Left lung (tissue), 10 donors: ENCODE data around the gene TMEM156. TPM values are rescaled to one million over a fixed set of nuclear protein-coding genes. Genes with fewer than 3 reads are reported as not detected.

ENCODE experiments used
- ATAC-seq: fragments of 200-7000 bp; cut with Tn5 transposase; one replicate; pipeline ENCODE4 v1.9.1; 2020; ENCODE audit warnings: moderate library complexity
- DNase-seq, 4 donors: peaks; one replicate each; pipeline ENCODE4 v3.0.0-alpha.2; 2013 to 2020
- H3K27ac ChIP-seq, 2 donors: fragments of 200-600 bp; sonication (generic) in 1 of 2; one replicate each; pipeline versions ENCODE4 v1.5.0 to v1.8.0; 2020 to 2021
- H3K27me3 ChIP-seq, 2 donors: fragments of 200-600 bp; sonication (generic) in 1 of 2; one replicate each; pipeline versions ENCODE4 v1.5.0 to v1.8.0; 2020 to 2021
- H3K36me3 ChIP-seq, 2 donors: fragments of 200-600 bp; sonication (generic) in 1 of 2; one replicate each; pipeline versions ENCODE4 v1.5.0 to v1.8.0; 2020 to 2021
- H3K4me1 ChIP-seq, 2 donors: fragments of 200-600 bp; one replicate each; pipeline ENCODE4 v1.8.0; 2021
- H3K4me3 ChIP-seq, 2 donors: fragments of 200-600 bp; sonication (generic) in 1 of 2; one replicate each; pipeline versions ENCODE4 v1.5.0 to v1.8.0; 2020 to 2021; ENCODE audit warnings: mild to moderate bottlenecking in 1 of 2
- H3K9me3 ChIP-seq, 2 donors: fragments of 200-600 bp; sonication (generic) in 1 of 2; one replicate each; pipeline versions ENCODE4 v1.5.0 to v1.8.0; 2020 to 2021
- CTCF ChIP-seq, 2 donors: fragments of 200-600 bp; sonication (generic) in 1 of 2; IDR thresholded peaks; one replicate each; pipeline versions ENCODE4 v1.5.0 to v1.8.0; 2021; ENCODE audit warnings: antibody characterized with exemption in 2 of 2
- intact Hi-C, 2 donors: fragments of 100-400 bp; cut with DNase I; formaldehyde crosslinking; loops; one replicate each; pipeline versions ENCODE4 v1.11.2 to v1.14.2; 2022
- polyA plus RNA-seq, 6 donors: library from polyadenylated mRNA; unstranded; fragments of 120-200 nt; gene quantifications; one replicate each; pipeline ENCODE4 v1.2.1, GENCODE V29; 2013; ENCODE audit not compliant: insufficient read length in 6 of 6
- total RNA-seq, 2 donors: library from RNA; stranded (reverse); fragmentation: NEBNext Ultra II Directional; extraction: Animal tissue kit (Norgen Biotek cat#: 25700); gene quantifications; one replicate each; pipeline ENCODE4 v1.2.1, GENCODE V29; 2021
- donor health status: DM: no; HTN: yes; CAD: no.
- donor health status: DM: no; HTN: no; CAD: no.

The TMEM156 gene
- total and polyA plus RNA-seq, 8 donors = 0.29 to 1.8 (median 0.95) TPM; not detected in 1

- Histone ChIP-seq H3K36me3 (no peaks in the 10 kb centered on the region), H3K27me3 (no peaks in the 10 kb centered on the region), H3K9me3 (no peaks in the 10 kb centered on the region), H3K4me1 (peaks cover 0 to 14% of the 10 kb centered on the region in 2 donors), H3K4me3 (no peak overlapping the region), H3K27ac (no peak overlapping the region)
- intact Hi-C loops = no loop called here
- no peak for TF ChIP-seq CTCF (IDR thresholded peaks at IDR 0.05)
- ATAC-seq (no peak), DNase-seq (no peak)
Measured at GRCh38 chr4:39023059-39023458, 9.2 kb downstream of the TMEM156 start.

- intact Hi-C loops = no loop called here
- ATAC-seq (no peak), DNase-seq (no peak)
- no peak for TF ChIP-seq CTCF (IDR thresholded peaks at IDR 0.05)
- Histone ChIP-seq H3K27me3 (no peaks in the 10 kb centered on the region), H3K4me3 (no peak overlapping the region), H3K4me1 (peaks cover 0 to 6% of the 10 kb centered on the region in 2 donors), H3K9me3 (peaks cover 0 to 3% of the 10 kb centered on the region in 2 donors), H3K36me3 (no peaks in the 10 kb centered on the region), H3K27ac (no peak overlapping the region)
Measured at GRCh38 chr4:39022241-39022640, 10.0 kb downstream of the TMEM156 start.

- no peak overlapping the region for H3K27ac ChIP-seq
- DNase-seq = no peak
- H3K4me3 ChIP-seq = no peak overlapping the region
- peaks cover 0 to 3% of the 10 kb centered on the region in 2 donors for H3K9me3 ChIP-seq
- intact Hi-C loops = no loop called here
- peaks cover 0 to 4% of the 10 kb centered on the region in 2 donors for H3K4me1 ChIP-seq
- no peak for TF ChIP-seq CTCF (IDR thresholded peaks at IDR 0.05)
- ATAC-seq = no peak
- no peaks in the 10 kb centered on the region for H3K27me3 ChIP-seq
- H3K36me3 ChIP-seq = no peaks in the 10 kb centered on the region
Measured at GRCh38 chr4:39021631-39022030, 10.6 kb downstream of the TMEM156 start.

GRCh38 chr4:39020130-39020529 lies 12.1 kb downstream of the TMEM156 start:
- Histone ChIP-seq H3K27me3 (no peaks in the 10 kb centered on the region), H3K9me3 (peaks cover 0 to 8% of the 10 kb centered on the region in 2 donors), H3K36me3 (no peaks in the 10 kb centered on the region), H3K4me1 (no peaks in the 10 kb centered on the region), H3K27ac (no peak overlapping the region), H3K4me3 (no peak overlapping the region)
- intact Hi-C loops = no loop called here
- DNase-seq = no peak
- no peak for ATAC-seq
- TF ChIP-seq CTCF (IDR thresholded peaks at IDR 0.05) = no peak

GRCh38 chr4:39014028-39014427 lies 18.2 kb downstream of the TMEM156 start:
- H3K9me3 ChIP-seq = peaks cover 0 to 12% of the 10 kb centered on the region in 2 donors
- H3K27ac ChIP-seq = no peak overlapping the region
- H3K36me3 ChIP-seq = no peaks in the 10 kb centered on the region
- H3K4me1 ChIP-seq = no peaks in the 10 kb centered on the region
- H3K4me3 ChIP-seq = no peak overlapping the region
- no peak for DNase-seq
- intact Hi-C loops = no loop called here
- no peaks in the 10 kb centered on the region for H3K27me3 ChIP-seq
- no peak for TF ChIP-seq CTCF (IDR thresholded peaks at IDR 0.05)
- no peak for ATAC-seq
